HG03521 (cell line): ENCODE measurements around the gene BEST1.
"Not testable (repeated sequence)": the region's sequence is repeated elsewhere in the genome, so short reads cannot be mapped to it uniquely, and the experiment has no call there.

Experiments used
- ATAC-seq: cut with Tn5 transposase; IDR thresholded peaks from one replicate; pipeline ENCODE4 v1.9.1; 2021; ENCODE audit warnings: mild to moderate bottlenecking, moderate library complexity; ENCODE audit not compliant: unreplicated experiment

BEST1 gene

GRCh38 chr11:61963282-61964057 is 13.3 kb downstream of the BEST1 start:
- ATAC-seq, result no peak

DNA sequence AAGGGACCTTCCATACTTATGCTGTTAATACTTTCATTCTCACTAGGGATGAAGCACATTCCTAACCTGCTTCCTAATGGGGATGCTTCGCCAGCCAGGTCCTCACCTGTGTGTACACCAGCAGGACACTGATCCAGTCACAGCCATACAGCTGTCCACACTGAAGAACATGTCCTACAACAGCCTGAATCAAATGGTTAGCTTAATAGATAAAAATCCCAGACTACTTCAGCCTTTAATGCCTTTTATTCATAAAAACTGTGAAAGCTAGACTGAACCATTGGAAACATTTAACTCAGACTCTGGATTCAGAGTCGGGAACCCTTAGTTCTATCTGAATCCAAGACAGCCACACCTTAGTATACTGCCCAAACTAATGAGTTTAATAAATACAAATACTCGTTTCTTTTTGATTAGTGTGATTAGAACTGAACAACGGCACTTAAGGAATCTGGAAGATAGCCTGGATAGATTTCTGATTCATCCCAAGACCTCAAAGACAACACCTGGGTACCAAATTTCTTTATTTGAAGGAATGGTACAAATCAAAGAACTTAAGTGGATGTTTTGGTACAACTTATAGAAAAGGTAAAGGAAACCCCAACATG is 14.0 kb downstream of the BEST1 start:
- no peak for ATAC-seq

DNA sequence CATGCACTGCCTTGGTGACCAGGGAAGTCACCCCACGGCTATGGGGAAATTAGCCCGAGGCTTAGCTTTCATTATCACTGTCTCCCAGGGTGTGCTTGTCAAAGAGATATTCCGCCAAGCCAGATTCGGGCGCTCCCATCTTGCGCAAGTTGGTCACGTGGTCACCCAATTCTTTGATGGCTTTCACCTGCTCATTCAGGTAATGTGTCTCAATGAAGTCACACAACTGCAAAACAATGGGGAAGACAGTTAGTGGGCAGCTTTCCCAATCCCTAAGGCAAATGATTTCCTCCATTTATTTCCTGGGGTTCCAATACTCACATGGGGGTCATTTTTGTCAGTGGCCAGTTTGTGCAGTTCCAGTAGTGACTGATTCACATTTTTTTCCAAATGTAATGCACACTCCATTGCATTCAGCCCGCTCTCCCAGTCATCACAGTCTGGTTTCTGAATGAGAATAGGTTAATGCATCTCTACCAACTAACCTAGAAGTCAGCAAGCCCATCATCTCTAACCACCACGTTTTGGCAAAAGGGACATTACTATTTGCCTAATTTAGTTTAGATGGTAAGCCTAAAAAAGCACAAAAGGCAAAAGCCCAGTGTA is 14.6 kb downstream of the BEST1 start:
- ATAC-seq, result not testable (repeated sequence)

- no peak for ATAC-seq
Observed at GRCh38 chr11:61966734-61967115, 16.6 kb downstream of the BEST1 start.

GRCh38 chr11:61967116-61967923 is 17.2 kb downstream of the BEST1 start, which contains the start of gene FTH1:
FTH1 (minus strand) TSS chr11:61967634; CDS start chr11:61967425, 209 bp downstream.
- ATAC-seq, result peak; percentile 64

DNA sequence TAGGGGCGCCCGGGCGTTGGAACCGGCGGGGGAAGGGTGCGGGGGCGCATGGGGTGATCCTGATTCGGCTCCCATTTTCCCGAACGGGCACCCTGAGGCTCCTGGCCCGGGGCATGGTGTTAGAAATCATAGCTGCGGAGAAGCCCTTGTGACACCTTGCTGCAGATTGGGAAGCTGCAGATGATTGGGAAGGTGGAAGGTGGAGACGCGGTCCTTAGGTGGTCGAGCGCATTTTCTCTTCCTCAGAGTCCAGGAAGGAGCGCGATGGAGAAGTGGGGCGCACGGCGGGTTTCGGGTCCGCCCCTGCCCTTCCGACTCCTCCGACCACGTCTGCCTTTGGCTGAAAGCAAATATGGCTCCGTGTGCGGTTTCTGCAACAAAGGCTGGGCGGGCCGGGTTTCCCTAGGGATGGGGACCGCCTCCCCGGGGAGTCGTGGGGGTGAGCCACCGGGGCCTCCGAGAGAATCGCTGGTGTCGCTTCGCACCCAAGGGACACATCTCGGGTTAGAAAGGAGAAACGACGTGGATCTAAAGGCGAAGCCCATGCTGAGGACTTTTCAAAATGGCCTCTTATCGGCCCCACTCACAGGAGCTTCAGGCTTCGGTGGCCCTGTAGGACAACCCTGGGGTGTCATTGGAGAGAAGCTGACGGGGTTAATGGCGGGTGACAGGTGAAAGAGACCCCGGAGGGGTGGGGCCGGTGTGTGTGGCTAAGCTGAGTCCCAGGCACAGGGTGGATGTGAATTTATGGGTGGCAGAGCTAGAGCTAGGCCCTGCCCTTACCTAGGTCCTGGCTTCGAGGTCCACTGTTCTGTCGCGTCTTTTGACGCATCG is 18.0 kb downstream of the BEST1 start:
- peak; percentile 24 for ATAC-seq

DNA sequence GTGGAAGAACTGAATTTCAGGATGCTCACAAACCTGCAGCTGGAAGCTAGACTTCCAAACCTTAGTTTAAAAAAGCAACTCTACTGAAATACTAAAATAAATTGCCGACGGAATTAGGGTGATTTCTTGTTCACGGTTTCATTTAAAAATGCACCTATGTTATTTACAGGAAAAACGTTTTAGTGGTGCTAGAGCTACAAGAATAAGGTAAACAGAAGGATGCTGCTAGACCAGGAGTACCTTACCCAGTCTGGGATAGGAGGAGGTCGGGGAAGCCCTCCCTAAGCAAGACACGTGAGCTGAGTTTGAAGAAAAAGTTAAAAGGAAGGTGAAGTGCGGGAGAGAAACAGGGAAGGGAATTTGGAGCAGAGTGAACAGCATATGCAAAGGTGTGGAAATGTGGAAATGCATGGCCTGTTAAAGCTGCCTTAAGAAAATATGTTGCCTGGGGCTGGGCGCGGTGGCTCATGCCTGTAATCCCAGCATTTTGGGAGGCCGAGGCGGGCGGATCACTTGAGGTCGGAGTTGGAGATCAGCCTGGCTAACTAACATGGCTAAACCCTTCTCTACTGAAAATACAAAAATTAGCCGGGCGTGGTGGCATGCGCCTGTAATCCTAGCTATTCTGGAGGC is 18.7 kb downstream of the BEST1 start:
- no peak for ATAC-seq

- ATAC-seq, result no peak
Observed at GRCh38 chr11:61969391-61969758, 19.2 kb downstream of the BEST1 start.

DNA sequence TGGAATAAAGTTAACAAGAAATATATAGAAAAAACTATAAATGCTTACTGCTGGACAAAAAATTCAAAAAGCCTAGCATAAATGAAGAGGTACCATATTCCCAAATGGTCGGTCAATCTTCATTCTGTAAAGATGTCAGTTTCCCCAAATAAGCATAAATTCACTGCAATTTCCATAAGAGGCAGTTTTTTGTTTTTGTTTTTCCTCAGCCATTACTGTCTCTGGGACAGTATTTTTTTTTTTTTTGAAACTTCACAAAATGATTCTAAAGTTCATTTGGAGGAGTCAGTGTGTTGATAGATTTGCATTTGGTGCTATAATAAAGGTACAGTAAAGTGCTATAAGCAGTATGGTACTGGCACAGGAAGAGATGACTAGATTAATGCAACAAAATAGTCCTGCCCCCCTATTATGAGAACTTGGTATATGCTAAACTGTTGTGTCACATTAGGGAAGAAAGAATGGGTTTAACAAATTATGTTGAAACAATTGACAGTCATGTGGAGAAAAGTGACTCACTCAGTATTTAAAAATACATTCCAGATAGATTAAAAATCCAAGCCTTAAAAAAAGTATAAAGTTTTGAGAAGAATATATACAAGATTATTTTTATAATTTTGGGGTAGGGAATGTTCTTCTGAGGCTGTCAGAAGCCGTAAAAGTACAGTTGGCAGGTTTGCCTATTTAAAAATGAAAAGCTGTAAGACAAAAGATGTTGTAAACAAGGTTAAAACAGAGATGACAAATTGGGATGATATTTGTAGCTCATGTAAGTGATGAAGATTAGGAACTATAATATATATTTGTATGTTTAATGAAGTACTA is 19.9 kb downstream of the BEST1 start:
- no peak for ATAC-seq

DNA sequence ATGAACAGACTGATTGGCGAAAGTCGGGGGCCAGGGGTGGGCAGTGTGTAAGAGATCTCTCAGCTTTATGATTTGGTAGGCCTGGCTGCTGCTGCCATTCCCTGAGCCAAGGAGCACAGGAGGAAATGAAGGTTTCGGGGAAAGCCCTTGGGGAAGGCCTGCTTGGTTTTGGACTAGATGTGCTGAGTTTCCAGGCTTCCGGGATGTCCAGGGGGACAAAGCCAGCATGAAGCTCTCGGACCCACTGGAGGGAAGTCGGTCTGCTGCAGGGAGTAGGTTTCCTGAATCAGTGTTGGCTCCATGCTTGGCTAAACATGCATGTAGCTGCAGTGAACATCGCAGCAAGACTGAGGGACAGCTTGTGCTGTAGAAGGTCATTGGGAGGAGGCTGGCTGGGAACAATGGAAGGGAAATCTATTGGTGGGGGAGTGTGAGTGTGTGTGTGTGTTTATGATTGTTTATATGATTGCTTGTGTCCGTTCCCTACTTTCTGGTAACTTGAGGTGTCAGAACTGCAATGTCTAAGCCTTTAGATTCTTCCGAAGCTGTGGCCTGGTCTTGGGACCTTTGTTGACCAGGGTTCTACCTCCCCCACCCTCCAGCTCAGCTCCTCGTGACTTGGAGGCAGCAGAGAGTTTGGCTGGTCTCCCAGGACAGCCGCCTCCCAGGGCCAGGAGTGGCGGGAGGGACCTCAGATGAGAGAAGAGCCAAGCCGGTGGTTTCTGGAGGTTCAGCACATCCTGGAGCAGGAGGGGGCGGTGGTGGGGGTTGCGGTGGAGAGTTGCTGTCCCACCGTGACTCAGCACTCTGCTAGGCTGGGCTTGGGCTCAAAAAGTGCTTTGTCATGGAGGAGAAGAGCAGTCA is 21.3 kb downstream of the BEST1 start:
- ATAC-seq, result no peak

GRCh38 chr11:61972112-61972671 is 22.0 kb downstream of the BEST1 start:
- no peak for ATAC-seq

GRCh38 chr11:61972672-61973475 is 22.7 kb downstream of the BEST1 start:
- no peak for ATAC-seq

- no peak for ATAC-seq
Observed at GRCh38 chr11:61973476-61974162, 23.5 kb downstream of the BEST1 start.

DNA sequence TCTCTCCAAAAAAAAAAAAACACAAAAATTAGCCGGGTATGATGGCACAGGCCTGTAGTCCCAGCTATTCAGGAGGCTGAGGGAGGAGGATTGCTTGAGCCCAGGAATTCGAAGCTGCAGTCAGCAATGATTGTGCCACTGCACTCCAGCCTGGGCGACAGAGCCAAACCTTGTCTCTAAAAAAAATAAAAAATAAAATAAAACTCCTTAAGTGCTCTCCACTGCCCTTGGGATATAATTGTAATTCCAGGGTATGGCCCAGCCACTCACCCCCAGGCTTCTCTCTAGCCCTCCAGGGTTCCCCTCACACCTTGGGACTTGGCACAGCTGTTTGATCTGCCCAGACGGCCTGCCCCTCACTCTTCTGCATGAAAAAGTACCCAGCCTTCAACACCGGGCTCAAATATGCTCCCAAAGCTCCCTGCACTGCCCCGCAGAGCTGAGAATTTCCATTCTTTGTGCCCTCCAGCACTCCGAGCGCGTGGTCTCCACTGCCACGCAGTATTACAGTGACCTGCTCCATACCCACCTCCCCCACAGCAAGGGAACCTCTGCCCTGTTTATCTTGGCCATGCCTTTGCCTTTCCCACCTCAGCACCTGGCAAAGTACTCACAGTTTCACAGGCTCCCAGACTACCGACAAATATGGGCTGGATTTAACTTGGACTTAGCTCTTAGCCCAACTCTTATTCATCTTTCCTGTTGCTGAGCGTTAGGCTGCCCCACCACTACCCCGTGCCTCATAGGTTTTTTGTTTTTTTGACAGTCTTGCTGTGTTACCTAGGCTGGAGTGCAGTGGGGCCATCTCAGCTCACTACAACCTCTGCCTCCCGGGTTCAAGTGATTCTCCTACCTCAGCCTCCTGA is 24.8 kb downstream of the BEST1 start:
- ATAC-seq, result no peak

- ATAC-seq, result no peak
Observed at GRCh38 chr11:61975638-61976419, 25.7 kb downstream of the BEST1 start.
